Transverse colon (tissue), 4 donors: Measurements from ENCODE around the gene TRIM37. TPM values are rescaled to one million over a fixed set of nuclear protein-coding genes. Genes with fewer than 3 reads are reported as not detected.

Experiments
- DNase-seq: peaks from one replicate; pipeline ENCODE4 v3.0.0-alpha.2; 2019
- H3K27ac ChIP-seq, 4 donors: fragments of 200-600 bp; sonication (generic); 2 replicates each; pipeline ENCODE4 v1.5.1; 2016 to 2018; ENCODE audit warnings: inconsistent platforms in 4 of 4
- H3K27me3 ChIP-seq: fragments of 200-600 bp; sonication (generic); 2 replicates; pipeline ENCODE4 v1.5.1; 2017; ENCODE audit warnings: inconsistent platforms
- H3K36me3 ChIP-seq, 4 donors: fragments of 200-600 bp; sonication (generic); 2 replicates each; pipeline ENCODE4 v1.5.1; 2017 to 2019; ENCODE audit warnings: inconsistent platforms in 4 of 4
- H3K4me1 ChIP-seq, 4 donors: fragments of 200-600 bp; sonication (generic); 2 replicates each; pipeline ENCODE4 v1.5.1; 2017 to 2020; ENCODE audit warnings: inconsistent platforms in 4 of 4
- H3K4me3 ChIP-seq, 4 donors: fragments of 200-600 bp; sonication (generic); 1 replicate in 1 of 4; 2 replicates in 3 of 4; pipeline versions ENCODE4 v1.5.1 to v1.6.1; 2017 to 2019; ENCODE audit warnings: inconsistent platforms in 4 of 4
- H3K9me3 ChIP-seq, 2 donors: fragments of 200-600 bp; sonication (generic); 2 replicates each; pipeline ENCODE4 v1.5.1; 2017 to 2019; ENCODE audit warnings: inconsistent platforms in 2 of 2
- CTCF ChIP-seq, 5 experiments: fragments of 200-600 bp in 3 of 5; fragments of 450-650 bp in 2 of 5; sonication (generic) in 3 of 5; IDR thresholded peaks; 1 replicate in 2 of 5; 2 replicates in 3 of 5; pipeline ENCODE4 v1.5.1; 2016 to 2017; ENCODE audit warnings: antibody characterized with exemption in 5 of 5, inconsistent platforms in 3 of 5, mild to moderate bottlenecking in 2 of 5, moderate library complexity in 1 of 5
- EP300 ChIP-seq: sonication (generic); formaldehyde crosslinking; IDR thresholded peaks from one replicate; pipeline ENCODE4 v1.6.1; 2017; ENCODE audit warnings: antibody characterized with exemption, low read depth
- POLR2A ChIP-seq: fragments of 450-650 bp; IDR thresholded peaks from one replicate; pipeline ENCODE4 v1.6.1; 2016; ENCODE audit warnings: antibody characterized with exemption, mild to moderate bottlenecking, moderate library complexity
- POLR2AphosphoS5 ChIP-seq, 3 donors: sonication (generic); formaldehyde crosslinking; IDR thresholded peaks; one replicate each; pipeline ENCODE4 v1.6.1; 2016; ENCODE audit warnings: antibody characterized with exemption in 3 of 3
- WGBS, 2 donors: methylation state at CpG; one replicate each; pipeline ENCODE4 v1.1.5; 2018; ENCODE audit warnings: low coverage in 1 of 2; 5-methylcytosine and 5-hydroxymethylcytosine counted together
- in situ Hi-C, 4 donors: fragments of 200-750 bp; cut with MboI; loops; one replicate each; pipeline versions ENCODE4 v1.15.0 to v1.15.1; 2017; ENCODE audit warnings: low sequenced_read_pairs in 3 of 4, low pct_ligation_motif_present in 1 of 4, low pct_unique_long_range_greater_than_20kb in 1 of 4
- intact Hi-C: fragments of 100-400 bp; cut with DNase I; formaldehyde crosslinking; loops from one replicate; pipeline ENCODE4 v1.15.1; 2023; ENCODE audit warnings: low total_unique reads
- small RNA-seq, 4 donors: library from RNA; depleted of rRNA; stranded (forward); fragments of <200 nt; gene quantifications; one replicate each; pipeline ENCODE3, GENCODE V24; 2016
- total RNA-seq, 4 donors: library from RNA; depleted of rRNA; stranded (reverse); fragments of >200 nt; gene quantifications; one replicate each; pipeline ENCODE4 v1.1.0, GENCODE V29; 2016

TRIM37 gene
- total RNA-seq, 4 donors from 2014 or later, result 2.2 to 18.3 (median 14.7) TPM

- Histone ChIP-seq H3K4me3 (no peak overlapping the region), H3K4me1 (no peaks in the 10 kb centered on the region), H3K9me3 (peaks cover 9 to 19% of the 10 kb centered on the region in 2 donors), H3K27ac (no peak overlapping the region), H3K36me3 (no peaks in the 10 kb centered on the region), H3K27me3 (no peaks in the 10 kb centered on the region)
- intact Hi-C loops (no loop called here), in situ Hi-C loops (loop anchor here in 1 of 4 donors (25.0 kb wide), 1 partner anchor 90 kb away; no protein-coding TSS in a partner anchor)
- DNase-seq, result no peak
- TF ChIP-seq CTCF (IDR thresholded peaks at IDR 0.05) (no peak), POLR2AphosphoS5 (IDR thresholded peaks at IDR 0.05) (no peak), EP300 (no peak), POLR2A (no peak)
- 75 to 90% methylated on average over 3 of the region's 3 CpGs for WGBS, 2 donors
Measured at GRCh38 chr17:58947411-58947810, 159.3 kb downstream of the TRIM37 start.

GRCh38 chr17:58944166-58944565 lies 162.5 kb downstream of the TRIM37 start:
- Histone ChIP-seq H3K4me1 (no peaks in the 10 kb centered on the region), H3K27me3 (no peaks in the 10 kb centered on the region), H3K9me3 (peaks cover 0 to 4% of the 10 kb centered on the region in 2 donors), H3K27ac (no peak overlapping the region), H3K36me3 (no peaks in the 10 kb centered on the region), H3K4me3 (no peak overlapping the region)
- no peak for TF ChIP-seq EP300
- TF ChIP-seq CTCF (IDR thresholded peaks at IDR 0.05), result no peak
- TF ChIP-seq POLR2AphosphoS5 (IDR thresholded peaks at IDR 0.05), result no peak
- TF ChIP-seq POLR2A, result no peak
- in situ Hi-C loops (loop anchor here in 1 of 4 donors (25.0 kb wide), 1 partner anchor 93 kb away; no protein-coding TSS in a partner anchor), intact Hi-C loops (no loop called here)
- DNase-seq, result no peak
- WGBS, 2 donors, result 70 to 83% methylated on average over 2 of the region's 2 CpGs

GRCh38 chr17:58936295-58936694 lies 170.4 kb downstream of the TRIM37 start:
- no peak overlapping the region for H3K4me3 ChIP-seq
- 25 to 29% methylated on average over 3 of the region's 3 CpGs for WGBS, 2 donors
- in situ Hi-C loops, result loop anchor here in 1 of 4 donors (25.0 kb wide), 1 partner anchor 101 kb away; no protein-coding TSS in a partner anchor
- no peak overlapping the region for H3K27ac ChIP-seq
- no peaks in the 10 kb centered on the region for H3K4me1 ChIP-seq
- H3K9me3 ChIP-seq, result no peaks in the 10 kb centered on the region
- no peaks in the 10 kb centered on the region for H3K27me3 ChIP-seq
- no peak for DNase-seq
- TF ChIP-seq POLR2AphosphoS5 (IDR thresholded peaks at IDR 0.05) (no peak), CTCF (IDR thresholded peaks at IDR 0.05) (no peak), POLR2A (no peak), EP300 (no peak)
- H3K36me3 ChIP-seq, result no peaks in the 10 kb centered on the region
- intact Hi-C loops, result no loop called here

GRCh38 chr17:58932956-58933355 lies 173.7 kb downstream of the TRIM37 start:
- no peaks in the 10 kb centered on the region for H3K4me1 ChIP-seq
- no peak overlapping the region for H3K4me3 ChIP-seq
- in situ Hi-C loops, result loop anchor here in 1 of 4 donors (25.0 kb wide), 1 partner anchor 104 kb away; no protein-coding TSS in a partner anchor
- TF ChIP-seq CTCF (IDR thresholded peaks at IDR 0.05) (no peak), POLR2AphosphoS5 (IDR thresholded peaks at IDR 0.05) (no peak), EP300 (no peak), POLR2A (no peak)
- intact Hi-C loops, result no loop called here
- no peaks in the 10 kb centered on the region for H3K27me3 ChIP-seq
- H3K36me3 ChIP-seq, result no peaks in the 10 kb centered on the region
- 50 to 80% methylated on average over 1 to 3 of the region's 3 CpGs for WGBS, 2 donors
- H3K9me3 ChIP-seq, result no peaks in the 10 kb centered on the region
- H3K27ac ChIP-seq, result no peak overlapping the region
- DNase-seq, result no peak

Small RNAs within 50 kb of the gene (small RNA-seq; reads per million reads assigned to genes)
- 7.4 to 38.2 (median 20.5) reads per million in 4 donors for gene MIR301A
- gene MIR454, result 8.6 to 24.8 (median 10.0) reads per million in 4 donors
- 0 reads per million in 4 donors for gene RN7SL716P
- gene RNU2-58P, result 0 reads per million in 4 donors

Other genes with a start within 250 kb of the TRIM37 start
- 10 to 100 TPM; 11.9 to 40.3 (median 22.3) TPM for gene SKA2, start 48.3 kb upstream of the TRIM37 start, total RNA-seq
- gene PRR11, start 48.9 kb upstream of the TRIM37 start, total RNA-seq, result 100 to 1,000 TPM in 1 of 4 donors, 10 to 100 TPM in 1, under 1 TPM in 1, not detected in 1; 0.68 to 115 (median 15.7) TPM
- gene SMG8, start 103.2 kb upstream of the TRIM37 start, total RNA-seq, result 10 to 100 TPM in 1 of 4 donors, 1 to 10 TPM in 3; 1.5 to 10.5 (median 6.3) TPM
- gene GDPD1, start 113.6 kb upstream of the TRIM37 start, total RNA-seq, result 10 to 100 TPM in 2 of 4 donors, 1 to 10 TPM in 2; 1.8 to 22.1 (median 9.3) TPM
- 10 to 100 TPM; 24.7 to 45.0 (median 32.8) TPM for gene YPEL2, start 224.8 kb upstream of the TRIM37 start, total RNA-seq